Measurements from ENCODE around the gene PLA2G2E. TPM values are rescaled to one million over a fixed set of nuclear protein-coding genes. Genes with fewer than 3 reads are reported as not detected.
"Not testable (repeated sequence)": the region's sequence is repeated elsewhere in the genome, so short reads cannot be mapped to it uniquely, and the experiment has no call there.

The PLA2G2E gene
- total RNA-seq, 2 donors from 2014 or later = not detected

DNA sequence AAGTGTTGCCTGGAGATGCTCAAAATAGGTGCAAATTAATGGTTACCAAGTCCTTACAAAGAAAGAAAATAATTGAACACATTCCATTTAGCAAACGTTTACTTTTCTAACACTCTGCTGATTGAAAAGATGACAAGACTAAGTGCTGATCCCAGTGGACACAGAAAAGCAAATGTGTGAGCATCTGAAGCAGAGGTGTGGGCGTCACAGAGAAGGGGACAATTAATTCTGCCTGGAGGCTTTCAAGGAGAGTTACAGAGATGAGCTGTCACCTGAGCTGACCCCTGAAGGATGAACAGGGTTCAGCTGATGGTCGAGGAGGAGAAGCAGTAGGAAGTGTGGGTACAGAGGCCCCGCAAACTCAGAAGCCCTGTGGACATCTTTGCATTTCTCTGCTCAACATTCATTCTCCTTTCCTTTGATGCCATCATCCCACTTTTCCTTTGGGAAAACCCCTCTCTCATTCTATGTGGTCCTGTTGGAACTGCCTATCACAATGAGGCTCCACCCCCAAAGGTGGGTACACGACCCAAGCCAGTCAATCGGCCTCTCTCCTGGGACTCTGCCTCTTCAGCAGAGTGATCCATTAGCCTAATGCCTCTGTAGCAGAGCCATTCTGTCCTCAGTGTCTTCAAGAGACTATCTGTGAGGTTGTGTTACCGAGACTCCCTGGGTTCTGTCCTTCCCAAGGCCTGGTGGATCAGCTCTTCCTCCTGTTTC lies 17.2 kb upstream of the PLA2G2E start:
- Mint-ChIP-seq H3K36me3 (no peaks in the 10 kb centered on the region), H3K27ac (no peak overlapping the region), H3K9me3 (peaks cover 0 to 6% of the 10 kb centered on the region in 2 donors)
- ATAC-seq = no peak
- no peak for DNase-seq (ENCODE audit: low spot score in 2 of 2)

DNA sequence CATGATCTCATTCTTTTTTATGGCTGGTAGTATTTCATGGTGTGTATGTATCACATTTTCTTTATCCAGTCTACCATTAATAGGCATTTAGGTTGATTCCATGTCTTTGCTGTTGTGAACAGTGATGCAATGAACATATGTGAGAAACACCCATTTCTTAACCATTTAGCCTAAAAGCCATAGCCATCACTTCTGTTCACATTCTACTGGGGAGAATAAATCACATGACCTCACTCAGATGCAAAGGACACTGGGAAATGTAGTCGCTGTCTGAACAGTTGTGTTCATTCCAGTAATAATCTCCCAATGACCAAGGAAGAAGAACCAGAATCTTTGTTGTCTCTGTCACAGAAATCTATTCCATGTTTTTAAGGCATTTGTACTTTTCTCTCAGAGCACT lies 15.1 kb upstream of the PLA2G2E start:
- no peak for DNase-seq (ENCODE audit: low spot score in 2 of 2)
- ATAC-seq = no peak
- H3K36me3 Mint-ChIP-seq = no peaks in the 10 kb centered on the region
- peaks cover 0 to 6% of the 10 kb centered on the region in 2 donors for H3K9me3 Mint-ChIP-seq
- no peak overlapping the region for H3K27ac Mint-ChIP-seq

DNA sequence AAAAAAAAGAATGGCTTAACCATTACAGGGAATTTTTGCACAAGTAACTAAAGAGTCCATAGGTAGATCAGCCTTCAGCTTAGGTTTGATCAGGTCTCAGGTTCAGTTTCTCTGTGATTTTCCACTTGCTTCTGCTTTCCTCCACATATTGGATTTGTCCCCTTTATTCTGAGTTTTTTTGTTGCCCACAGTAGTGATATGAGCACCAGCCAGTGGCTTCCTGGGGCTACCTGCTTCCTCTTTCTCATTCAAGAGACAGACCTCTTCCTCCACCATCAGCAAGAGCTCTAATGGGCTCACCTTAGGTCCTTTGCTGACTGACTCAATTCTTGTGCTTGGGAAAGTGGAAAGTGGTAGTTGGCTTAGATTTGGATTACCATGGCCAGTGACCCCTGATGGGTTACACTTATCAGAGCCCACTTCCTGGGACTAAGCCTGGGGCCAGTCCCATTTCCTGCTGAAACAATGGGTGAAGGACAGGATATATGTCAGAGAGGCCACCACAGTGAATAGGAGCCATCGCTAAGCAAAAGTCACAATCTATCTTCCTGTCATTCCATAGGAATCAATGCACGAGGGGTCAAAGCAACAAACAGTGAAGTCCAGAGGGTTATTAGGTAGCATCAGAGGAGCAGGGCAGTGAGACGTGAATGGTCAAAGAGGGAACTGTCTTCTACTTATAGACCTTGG lies 12.8 kb upstream of the PLA2G2E start:
- peaks cover 8 to 14% of the 10 kb centered on the region in 2 donors for H3K36me3 Mint-ChIP-seq
- ATAC-seq (no peak), DNase-seq (ENCODE audit: low spot score in 2 of 2) (no peak)
- H3K9me3 Mint-ChIP-seq = peaks cover 7 to 19% of the 10 kb centered on the region in 2 donors
- H3K27ac Mint-ChIP-seq = no peak overlapping the region

DNA sequence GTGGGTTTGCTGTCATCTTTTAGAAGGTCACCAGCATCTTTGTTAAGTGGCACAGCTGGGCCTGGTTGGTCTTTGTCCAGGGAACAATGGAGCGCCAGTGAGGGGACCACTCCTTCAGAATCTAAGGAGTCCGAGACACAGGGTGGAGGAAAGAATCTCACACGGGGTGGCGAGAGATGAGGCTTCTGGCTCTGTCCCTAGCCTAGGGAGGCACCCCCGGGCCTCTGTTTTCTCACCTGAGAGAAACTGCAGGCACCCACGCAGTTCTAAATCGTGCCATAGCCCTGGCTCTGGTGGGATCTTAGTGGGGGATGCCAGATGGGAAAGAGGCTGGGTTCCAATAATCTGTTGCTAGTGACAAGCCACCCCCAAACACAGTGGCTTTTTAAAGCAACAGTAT lies 10.9 kb upstream of the PLA2G2E start:
- no peak for ATAC-seq
- no peak for DNase-seq (ENCODE audit: low spot score in 2 of 2)
- peaks cover 7 to 19% of the 10 kb centered on the region in 2 donors for H3K9me3 Mint-ChIP-seq
- peaks cover 8 to 14% of the 10 kb centered on the region in 2 donors for H3K36me3 Mint-ChIP-seq
- no peak overlapping the region for H3K27ac Mint-ChIP-seq

DNA sequence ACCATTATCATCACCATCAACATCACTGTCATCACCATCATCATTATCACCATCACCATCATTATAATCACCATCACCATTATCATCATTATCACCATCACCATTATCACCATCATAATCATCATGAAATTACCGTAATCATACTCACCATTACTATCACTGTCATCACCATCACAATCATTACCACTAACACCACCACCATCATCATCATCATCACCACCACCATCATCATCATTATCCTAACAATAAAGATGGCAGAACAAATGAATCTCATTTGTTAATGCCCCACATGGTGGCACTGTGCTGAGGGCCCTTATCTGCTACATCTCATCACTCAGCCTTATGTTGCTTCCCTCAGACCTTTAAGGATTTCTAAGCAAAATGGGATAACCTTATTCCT lies 9.4 kb upstream of the PLA2G2E start:
- Mint-ChIP-seq H3K36me3 (peaks cover 8 to 14% of the 10 kb centered on the region in 2 donors), H3K9me3 (peaks cover 7 to 13% of the 10 kb centered on the region in 2 donors), H3K27ac (no peak overlapping the region)
- ATAC-seq (no peak), DNase-seq (ENCODE audit: low spot score in 2 of 2) (no peak)

DNA sequence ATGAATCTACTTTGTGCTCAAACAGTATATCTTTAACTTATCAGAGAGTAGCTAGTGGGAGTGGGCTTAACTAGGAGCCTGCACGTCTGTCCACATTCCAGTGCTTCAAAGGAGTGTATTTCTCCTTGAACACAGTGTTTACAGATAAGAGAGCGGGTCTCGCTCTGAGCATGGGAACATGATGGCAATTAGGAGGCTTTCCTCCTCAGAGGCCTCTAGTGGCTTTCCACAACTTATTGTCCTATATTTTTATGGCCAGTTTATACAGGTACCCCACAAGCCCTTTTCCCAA lies 3.7 kb upstream of the PLA2G2E start:
- H3K9me3 Mint-ChIP-seq; DNase-seq (ENCODE audit: low spot score in 2 of 2); ATAC-seq; H3K36me3 Mint-ChIP-seq; H3K27ac Mint-ChIP-seq: not testable (repeated sequence)

DNA sequence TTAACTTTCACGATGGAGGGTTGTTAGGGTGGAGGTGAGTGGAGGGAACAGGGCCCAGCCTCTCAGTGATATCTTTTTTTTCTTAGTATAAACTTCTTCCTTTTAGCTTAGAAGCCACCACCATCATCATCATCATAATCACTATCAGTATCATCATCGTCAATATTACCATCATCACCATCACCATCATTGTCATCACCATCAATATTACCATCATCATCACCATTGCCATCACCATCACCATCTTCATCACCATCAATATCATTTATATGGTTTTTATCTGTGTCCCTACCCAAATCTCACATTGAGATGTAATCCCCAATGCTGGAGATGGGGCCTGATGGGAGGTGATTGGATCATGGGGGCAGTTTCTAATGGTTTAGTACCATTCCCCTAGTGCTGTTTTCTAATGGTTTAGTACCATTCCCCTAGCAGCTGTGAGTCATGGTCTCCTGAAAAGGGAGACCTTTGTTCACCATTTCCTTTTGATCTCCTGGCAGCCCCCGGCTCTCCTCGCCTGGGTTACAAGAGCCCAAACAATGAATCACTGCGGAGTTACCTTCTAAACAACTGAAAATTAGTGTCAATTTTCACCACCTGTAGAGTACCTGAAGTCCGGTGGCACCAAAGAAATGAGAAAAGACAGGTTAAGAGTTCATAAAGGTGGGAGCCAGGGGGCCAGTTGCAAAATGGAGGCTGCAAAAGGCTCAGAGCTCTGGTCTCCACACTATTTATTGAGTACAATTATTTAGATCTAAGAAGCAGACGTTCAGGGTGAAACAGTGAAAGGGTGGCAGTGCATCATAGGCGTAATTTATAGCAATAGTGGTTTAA lies 3.1 kb upstream of the PLA2G2E start:
- ATAC-seq = peak; percentile 45 to 58
- no peak overlapping the region for H3K27ac Mint-ChIP-seq
- no peak for DNase-seq (ENCODE audit: low spot score in 2 of 2)
- no peaks in the 10 kb centered on the region for H3K9me3 Mint-ChIP-seq
- H3K36me3 Mint-ChIP-seq = no peaks in the 10 kb centered on the region

DNA sequence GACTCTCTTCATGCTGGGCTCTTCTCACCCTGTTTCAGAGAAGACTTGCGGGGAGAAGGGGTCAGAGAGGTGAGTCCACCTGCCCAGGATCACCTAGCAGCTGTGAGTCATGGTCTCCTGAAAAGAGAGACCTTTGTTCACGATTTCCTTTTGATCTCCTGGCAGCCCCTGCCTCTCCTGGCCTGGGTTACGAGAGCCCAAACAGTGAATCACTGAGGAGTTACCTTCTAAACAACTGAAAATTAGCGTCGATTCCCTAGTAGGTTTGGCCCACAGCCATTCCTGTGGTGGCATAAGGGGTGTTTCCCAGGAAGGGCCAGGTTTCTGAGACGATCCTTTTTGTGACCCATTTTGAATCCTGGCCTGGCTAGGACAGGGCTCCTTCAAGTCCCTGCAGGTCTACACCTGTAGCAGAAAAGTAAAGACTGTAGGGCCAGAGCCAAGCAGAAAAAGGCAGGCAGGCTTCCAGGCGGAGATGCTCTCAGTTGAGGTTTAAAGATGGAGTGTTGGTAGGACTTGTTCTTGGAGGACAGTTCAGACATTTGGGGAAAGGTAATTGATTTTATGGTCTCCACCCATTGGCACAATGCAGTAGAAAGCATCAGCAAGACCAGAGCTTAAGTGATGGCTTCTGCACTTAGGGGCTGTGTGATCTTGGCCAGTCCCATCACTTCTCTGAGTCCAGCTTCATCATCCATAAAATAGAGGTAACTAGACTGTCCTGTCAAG lies 2.1 kb upstream of the PLA2G2E start:
- DNase-seq (ENCODE audit: low spot score in 2 of 2) (no peak), ATAC-seq (no peak)
- Mint-ChIP-seq H3K9me3 (no peaks in the 10 kb centered on the region), H3K36me3 (no peaks in the 10 kb centered on the region), H3K27ac (no peak overlapping the region)

DNA sequence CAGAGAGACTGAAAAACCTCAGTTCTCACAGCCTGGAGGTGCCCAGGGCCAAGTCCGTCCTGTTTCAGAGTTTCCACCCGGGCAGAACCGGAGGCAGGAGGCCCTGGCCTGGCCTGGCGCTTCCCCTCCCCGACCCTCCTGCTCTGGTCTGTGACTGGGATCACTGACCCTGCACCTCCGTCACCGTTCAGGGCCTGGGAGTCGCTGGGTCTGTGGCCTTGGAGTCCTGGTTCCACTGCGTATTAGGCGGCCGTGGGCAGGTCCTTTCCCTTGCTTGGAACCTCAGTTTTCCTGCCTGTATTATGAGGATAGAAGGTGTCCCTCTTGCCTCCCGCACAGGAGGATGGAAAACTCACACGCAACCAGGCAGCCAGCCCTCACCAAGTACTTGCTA lies 533 bp upstream of the PLA2G2E start:
- DNase-seq (ENCODE audit: low spot score in 2 of 2) = no peak
- Mint-ChIP-seq H3K27ac (no peak overlapping the region), H3K9me3 (no peaks in the 10 kb centered on the region), H3K36me3 (no peaks in the 10 kb centered on the region)
- no peak for ATAC-seq

DNA sequence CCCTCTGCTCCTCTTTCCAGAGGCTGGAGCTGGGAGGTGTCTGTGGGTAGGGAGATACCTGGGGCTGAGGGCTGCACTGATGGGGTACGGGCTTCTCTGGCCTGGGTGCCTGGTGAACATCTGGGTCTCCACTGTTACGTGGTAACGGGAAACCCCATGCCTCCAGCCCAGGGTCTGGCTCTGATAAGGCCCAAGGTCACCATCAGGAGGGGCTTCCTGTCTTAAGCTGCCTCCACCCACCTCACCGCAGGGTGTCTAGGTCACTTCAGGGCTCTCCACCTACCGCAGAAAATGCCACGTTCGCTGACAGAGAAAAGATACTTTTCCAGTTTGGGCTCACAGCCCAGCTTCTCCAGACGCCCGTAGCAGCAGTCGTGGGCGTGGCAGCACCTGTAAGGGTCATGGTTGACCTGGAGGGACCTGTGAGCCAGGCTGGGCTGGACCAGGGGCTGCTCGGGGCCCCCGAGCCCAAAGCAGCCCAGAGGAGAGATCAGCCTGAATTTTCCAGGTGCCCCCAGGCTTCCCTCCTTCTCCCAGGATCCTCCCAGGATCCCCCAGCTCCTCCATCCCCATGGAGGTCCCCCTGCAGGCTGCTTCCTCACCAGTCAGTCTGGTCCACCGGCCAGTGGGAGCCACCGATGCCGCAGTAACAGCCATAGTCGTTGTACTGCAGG lies 1.3 kb downstream of the PLA2G2E start:
- no peak for DNase-seq (ENCODE audit: low spot score in 2 of 2)
- Mint-ChIP-seq H3K36me3 (no peaks in the 10 kb centered on the region), H3K27ac (no peak overlapping the region), H3K9me3 (no peaks in the 10 kb centered on the region)
- no peak for ATAC-seq

DNA sequence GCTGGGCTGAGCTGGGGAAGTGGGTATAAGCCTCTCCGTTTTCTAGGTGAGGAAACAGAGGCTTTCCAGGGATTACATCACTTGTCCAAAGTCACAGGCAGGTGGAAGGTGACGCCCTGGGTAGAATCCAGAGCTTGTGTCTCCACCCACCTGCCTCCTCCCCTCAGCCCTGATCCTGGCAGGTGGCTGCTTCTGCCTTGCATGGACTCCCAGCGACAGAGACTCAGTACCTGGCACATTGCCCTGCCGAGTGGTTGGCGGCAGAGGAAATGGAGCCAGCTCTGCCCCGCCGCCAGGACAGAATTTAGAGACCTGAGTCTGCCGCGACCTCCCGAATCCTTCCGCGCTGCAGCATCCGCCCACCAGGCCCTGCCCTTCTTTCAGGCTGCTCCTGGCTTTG lies 2.1 kb downstream of the PLA2G2E start:
- ATAC-seq = no peak
- Mint-ChIP-seq H3K36me3 (no peaks in the 10 kb centered on the region), H3K27ac (no peak overlapping the region)

DNA sequence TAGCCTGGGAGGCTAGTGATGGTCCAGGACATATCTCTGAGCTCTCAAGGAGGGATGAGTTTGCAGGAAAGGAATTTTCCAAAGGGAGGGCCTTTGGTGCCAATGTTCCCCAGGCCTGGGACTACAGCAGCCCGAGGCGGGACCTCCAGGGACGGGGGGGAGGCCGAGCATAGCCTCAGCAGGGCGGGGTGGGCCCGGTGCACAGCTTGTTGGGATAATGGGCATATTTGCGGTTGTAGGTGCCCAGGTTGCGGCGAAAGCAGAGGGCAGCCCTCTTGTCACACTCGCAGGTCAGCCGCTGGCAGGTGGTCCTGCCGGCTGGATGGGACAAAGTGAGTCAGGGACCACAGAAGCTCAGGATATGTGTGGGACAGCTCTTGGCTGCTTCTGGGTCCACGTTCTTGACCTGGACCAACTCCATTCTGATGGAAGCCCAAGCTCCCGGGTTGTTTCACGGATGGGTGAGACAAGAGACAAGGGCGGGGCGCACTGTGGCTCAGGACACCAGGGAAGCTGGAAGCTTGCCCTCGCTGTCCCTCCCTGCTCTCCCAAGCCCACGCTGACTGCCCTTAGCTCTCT lies 3.2 kb downstream of the PLA2G2E start:
- Mint-ChIP-seq H3K9me3 (no peaks in the 10 kb centered on the region), H3K27ac (no peak overlapping the region), H3K36me3 (no peaks in the 10 kb centered on the region)
- ATAC-seq (no peak), DNase-seq (ENCODE audit: low spot score in 2 of 2) (no peak)

More for the DNA sequence above, 2.1 kb downstream of the PLA2G2E start:
- H3K9me3 Mint-ChIP-seq = no peaks in the 10 kb centered on the region
- no peak for DNase-seq (ENCODE audit: low spot score in 2 of 2)

DNA sequence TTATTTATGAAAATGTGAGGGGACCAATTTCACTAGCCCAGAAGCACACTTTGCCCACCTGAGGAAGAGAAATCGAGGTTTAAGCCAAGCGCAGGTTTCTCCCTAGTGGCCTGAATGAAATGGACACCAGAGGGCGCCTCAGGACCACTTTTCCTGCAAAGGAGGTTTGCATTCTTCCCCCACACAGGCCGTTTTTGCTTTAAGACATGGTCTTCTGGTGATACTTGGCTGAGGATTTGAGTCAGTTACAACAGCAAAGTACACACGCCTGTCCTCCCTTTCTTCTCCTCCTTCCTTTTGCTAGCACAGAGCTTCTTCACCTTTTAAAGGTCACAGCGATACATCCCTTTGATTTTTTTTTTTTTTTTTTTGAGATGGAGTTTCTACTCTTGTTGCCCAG lies 5.4 kb downstream of the PLA2G2E start:
- Mint-ChIP-seq H3K9me3 (no peaks in the 10 kb centered on the region), H3K27ac (no peak overlapping the region), H3K36me3 (no peaks in the 10 kb centered on the region)

DNA sequence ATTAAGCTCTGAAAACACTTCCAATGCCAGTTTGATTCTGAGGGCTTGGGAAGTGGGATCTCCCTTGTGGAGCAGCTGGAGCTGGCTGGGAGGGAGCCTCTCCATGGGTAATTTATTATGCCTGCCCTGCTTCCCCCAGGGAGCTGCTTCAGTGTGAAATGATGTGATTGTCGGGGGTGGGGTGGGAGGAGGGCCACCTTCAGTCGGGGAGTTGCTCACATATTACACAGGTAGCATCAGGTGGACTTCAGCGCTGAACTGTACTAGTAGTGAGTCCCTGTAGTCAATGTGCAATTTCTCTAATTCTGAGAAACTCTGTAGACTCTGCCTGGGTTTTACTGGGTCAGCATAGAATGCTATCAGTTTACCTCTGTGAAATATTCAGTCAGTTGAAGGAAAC lies 12.8 kb downstream of the PLA2G2E start:
- Mint-ChIP-seq H3K9me3 (no peaks in the 10 kb centered on the region), H3K36me3 (peaks cover 0 to 6% of the 10 kb centered on the region in 2 donors), H3K27ac (no peak overlapping the region)
- ATAC-seq = no peak
- DNase-seq (ENCODE audit: low spot score in 2 of 2) = no peak

More for the DNA sequence above, 5.4 kb downstream of the PLA2G2E start:
- ATAC-seq (peak; percentile 81 to 82), DNase-seq (ENCODE audit: low spot score in 2 of 2) (peak in 1 of 2 donors; percentile 84)

DNA sequence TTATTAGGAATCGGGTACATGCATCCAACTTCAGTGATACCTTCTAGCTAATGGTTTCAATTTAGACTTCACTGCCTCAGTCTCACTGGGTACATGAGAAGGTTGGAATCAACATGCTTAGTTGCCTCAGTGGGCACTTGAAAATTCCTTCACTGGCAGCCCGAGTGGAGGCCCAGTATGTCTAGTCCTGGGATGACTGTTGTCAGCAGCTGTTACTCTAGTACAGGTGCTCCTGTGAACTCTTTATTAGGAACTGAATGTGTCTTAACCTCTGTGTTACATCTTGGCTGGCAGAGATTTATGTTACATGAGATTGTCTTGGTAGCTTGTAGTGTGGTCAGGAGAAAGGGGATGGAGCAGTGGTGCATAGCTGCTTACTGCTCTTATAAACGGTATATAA lies 13.4 kb downstream of the PLA2G2E start:
- no peak for ATAC-seq
- Mint-ChIP-seq H3K9me3 (no peaks in the 10 kb centered on the region), H3K36me3 (peaks cover 2 to 6% of the 10 kb centered on the region in 2 donors), H3K27ac (peak overlapping the region in 1 of 2 donors; percentile 46)
- DNase-seq (ENCODE audit: low spot score in 2 of 2) = no peak

DNA sequence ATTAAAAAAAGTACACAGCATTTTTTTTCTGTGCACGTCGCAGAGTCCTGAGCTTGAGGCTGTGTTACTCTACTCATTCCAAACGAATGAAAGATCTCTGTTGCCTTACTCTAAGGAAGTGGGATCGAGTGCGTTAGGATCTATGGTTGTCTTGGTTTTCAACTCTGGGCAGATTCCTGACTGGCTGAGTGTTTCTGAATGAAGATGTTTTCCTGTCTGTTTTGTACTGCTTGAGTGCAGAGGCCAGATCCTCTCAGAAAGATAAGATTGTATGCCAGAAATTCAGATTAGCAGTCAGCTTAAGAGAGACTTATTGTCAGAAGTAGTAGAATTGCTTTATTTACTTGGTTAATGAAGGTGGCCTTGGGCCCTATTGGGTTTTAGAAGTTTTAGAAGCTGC lies 14.0 kb downstream of the PLA2G2E start:
- ATAC-seq (no peak), DNase-seq (ENCODE audit: low spot score in 2 of 2) (no peak)
- H3K36me3 Mint-ChIP-seq = peaks cover 4 to 6% of the 10 kb centered on the region in 2 donors
- H3K9me3 Mint-ChIP-seq = no peaks in the 10 kb centered on the region
- H3K27ac Mint-ChIP-seq = no peak overlapping the region

Measured in activated naive CD4-positive, alpha-beta T cell treated with anti-CD3 and anti-CD28 coated beads, Interleukin-2, amount 50 U/mL, for 72 hours (primary cell).